GM23338 (cell line): ENCODE measurements around the gene HCRTR1. TPM values are rescaled to one million over a fixed set of nuclear protein-coding genes. Genes with fewer than 3 reads are reported as not detected.

Source experiments
- ATAC-seq: fragments of 200-7000 bp; cut with Tn5 transposase; 3 replicates; pipeline ENCODE4 v1.9.1; 2020
- DNase-seq: peaks from one replicate; pipeline ENCODE4 v3.0.0-alpha.2; 2015; ENCODE audit warnings: low spot score
- H2AFZ ChIP-seq: fragments of 200-600 bp; sonication (generic); 2 replicates; pipeline ENCODE4 v1.8.0; 2016; ENCODE audit warnings: antibody characterized with exemption, mild to moderate bottlenecking, moderate library complexity
- H3F3A ChIP-seq: fragments of 200-600 bp; sonication (generic); replicated peaks from 2 replicates; pipeline ENCODE4 v1.8.0; 2017; ENCODE audit warnings: antibody characterized with exemption, mixed run types, low read depth
- H3K27ac ChIP-seq: fragments of 200-600 bp; sonication (generic); 2 replicates; pipeline ENCODE4 v1.6.1; 2016; ENCODE audit warnings: low read depth
- H3K27me3 ChIP-seq: fragments of 200-600 bp; sonication (generic); 2 replicates; pipeline ENCODE4 v1.8.0; 2016; ENCODE audit warnings: mild to moderate bottlenecking, mixed run types, moderate library complexity; ENCODE audit not compliant: insufficient read depth
- H3K36me3 ChIP-seq: fragments of 200-600 bp; sonication (generic); 2 replicates; pipeline ENCODE4 v1.8.0; 2016; ENCODE audit warnings: mild to moderate bottlenecking; ENCODE audit not compliant: insufficient read depth
- H3K4me1 ChIP-seq: fragments of 200-600 bp; sonication (generic); 2 replicates; pipeline ENCODE4 v1.8.0; 2016; ENCODE audit warnings: mild to moderate bottlenecking, moderate library complexity; ENCODE audit not compliant: insufficient read depth
- H3K4me2 ChIP-seq: fragments of 200-600 bp; sonication (generic); 2 replicates; pipeline ENCODE4 v1.7.1; 2017; ENCODE audit warnings: mixed run types
- H3K4me3 ChIP-seq: fragments of 200-600 bp; sonication (generic); 2 replicates; pipeline ENCODE4 v1.6.1; 2016; ENCODE audit warnings: mixed run types
- H3K79me2 ChIP-seq: fragments of 200-600 bp; sonication (generic); replicated peaks from 2 replicates; pipeline ENCODE4 v1.8.0; 2017; ENCODE audit warnings: mild to moderate bottlenecking; ENCODE audit not compliant: insufficient read depth
- H3K9me2 ChIP-seq: fragments of 200-600 bp; sonication (generic); 2 replicates; pipeline ENCODE4 v1.8.0; 2017; ENCODE audit not compliant: insufficient read depth
- H4K20me1 ChIP-seq: fragments of 200-600 bp; sonication (generic); replicated peaks from 2 replicates; pipeline ENCODE4 v1.8.0; 2017; ENCODE audit warnings: mild to moderate bottlenecking; ENCODE audit not compliant: insufficient read depth
- H3K27ac Mint-ChIP-seq: 2 replicates; pipeline ENCODE4 v1.8.0; 2020; ENCODE audit warnings: inconsistent platforms, mild to moderate bottlenecking, moderate library complexity, mixed read lengths
- H3K27me3 Mint-ChIP-seq: 3 replicates; pipeline ENCODE4 v1.8.0; 2022; ENCODE audit warnings: low read depth, mild to moderate bottlenecking, moderate library complexity, mixed read lengths, inconsistent platforms; ENCODE audit not compliant: insufficient read depth, poor library complexity
- H3K36me3 Mint-ChIP-seq: 3 replicates; pipeline ENCODE4 v1.8.0; 2021; ENCODE audit warnings: low read depth, mild to moderate bottlenecking, inconsistent platforms, moderate library complexity, mixed read lengths
- H3K4me1 Mint-ChIP-seq: 3 replicates; pipeline ENCODE4 v1.8.0; 2020; ENCODE audit warnings: mild to moderate bottlenecking, inconsistent platforms, mixed read lengths
- H3K4me3 Mint-ChIP-seq: 3 replicates; pipeline ENCODE4 v1.8.0; 2021; ENCODE audit warnings: moderate library complexity, mild to moderate bottlenecking, inconsistent platforms, mixed read lengths
- H3K9me3 Mint-ChIP-seq: 3 replicates; pipeline ENCODE4 v1.8.0; 2020; ENCODE audit warnings: moderate library complexity, mild to moderate bottlenecking, inconsistent platforms, mixed read lengths
- CREB1 ChIP-seq: fragments of 250-450 bp; sonication (Bioruptor Pico); IDR thresholded peaks from 2 replicates; pipeline ENCODE4 v1.5.0; 2020; ENCODE audit warnings: low read depth, mild to moderate bottlenecking, moderate library complexity
- CTCF ChIP-seq, 2 experiments: fragments of 200-600 bp in 1 of 2; sonication (generic) in 1 of 2; conservative IDR thresholded peaks; 2 replicates each; pipeline versions ENCODE4 v1.5.1 to v1.6.1; 2016 to 2017; ENCODE audit warnings: antibody characterized with exemption in 2 of 2, low read depth in 2 of 2, mild to moderate bottlenecking in 2 of 2, moderate library complexity in 1 of 2
- ETS1 ChIP-seq: IDR thresholded peaks from 2 replicates; pipeline ENCODE4 v1.6.1; 2016; ENCODE audit warnings: antibody characterized with exemption
- POLR2AphosphoS5 ChIP-seq: IDR thresholded peaks from 2 replicates; pipeline ENCODE4 v1.6.1; 2016; ENCODE audit warnings: antibody characterized with exemption, low read depth
- REST ChIP-seq: IDR thresholded peaks from one replicate; pipeline ENCODE4 v1.6.1; 2018; ENCODE audit warnings: antibody characterized with exemption; ENCODE audit not compliant: unreplicated experiment
- ZNF114 ChIP-seq: fragments of 250-450 bp; sonication (Bioruptor Pico); IDR thresholded peaks from 2 replicates; pipeline ENCODE4 v1.5.0; 2020; ENCODE audit warnings: mild to moderate bottlenecking, moderate library complexity
- ZNF462 ChIP-seq: fragments of 250-450 bp; sonication (Bioruptor Pico); IDR thresholded peaks from 2 replicates; pipeline ENCODE4 v1.5.0; 2020; ENCODE audit warnings: mild to moderate bottlenecking, moderate library complexity
- polyA plus RNA-seq: library from polyadenylated mRNA; unstranded; fragments of >200 nt; fragmentation: Nextera tagmentation; extraction: Ambion mirVana; gene quantifications from 2 replicates; pipeline ENCODE4 v1.2.1, GENCODE V29; 2016
- total RNA-seq: library from RNA; depleted of rRNA; stranded (reverse); fragments of >200 nt; shearing (Covaris generic); gene quantifications from 2 replicates; pipeline ENCODE4 v1.2.3, GENCODE V29; 2014

HCRTR1 gene
- total and polyA plus RNA-seq, 2 experiments from 2014 or later, result 0.15 to 1.0 TPM

- peak overlapping the region; percentile 64 for H3K4me3 ChIP-seq
- DNase-seq (peak; percentile 76), ATAC-seq (peak; percentile 57)
- no peaks in the 10 kb centered on the region for H3K9me2 ChIP-seq
- no peaks in the 10 kb centered on the region for H3K36me3 Mint-ChIP-seq
- H3K27ac Mint-ChIP-seq, result no peak overlapping the region
- peaks cover 16% of the 10 kb centered on the region for H3K27me3 Mint-ChIP-seq
- H3K27ac ChIP-seq, result 0 out of 2 replicates have a peak overlapping the region, but pooled peaks have one; percentile 59
- peaks cover 26% of the 10 kb centered on the region for H3K4me1 ChIP-seq
- no peaks in the 10 kb centered on the region for H3K9me3 Mint-ChIP-seq
- peaks cover 17% of the 10 kb centered on the region for H3K27me3 ChIP-seq
- H3K36me3 ChIP-seq, result no peaks in the 10 kb centered on the region
- H3F3A ChIP-seq, result peaks cover 5% of the 10 kb centered on the region
- TF ChIP-seq POLR2AphosphoS5 (no peak), ZNF462 (no peak), CTCF (conservative IDR thresholded peaks at IDR 0.05; ENCODE audit: low read depth in 2 of 2) (no peak), CREB1 (no peak), REST (no peak), ETS1 (no peak), ZNF114 (CRISPR knock-in tag) (no peak)
- no peaks in the 10 kb centered on the region for H3K79me2 ChIP-seq
- H3K4me2 ChIP-seq, result peak overlapping the region; percentile 82
- H2AFZ ChIP-seq, result peak overlapping the region; percentile 90
- peak overlapping the region; percentile 60 for H3K4me3 Mint-ChIP-seq
- peaks cover 23% of the 10 kb centered on the region for H3K4me1 Mint-ChIP-seq
- H4K20me1 ChIP-seq, result peaks cover 4% of the 10 kb centered on the region; the same call in 1 of the 2 replicates
Measured at GRCh38 chr1:31588751-31589515, 28.6 kb upstream of the HCRTR1 start.
